ENCODE results near the gene MIEN1.

DNA sequence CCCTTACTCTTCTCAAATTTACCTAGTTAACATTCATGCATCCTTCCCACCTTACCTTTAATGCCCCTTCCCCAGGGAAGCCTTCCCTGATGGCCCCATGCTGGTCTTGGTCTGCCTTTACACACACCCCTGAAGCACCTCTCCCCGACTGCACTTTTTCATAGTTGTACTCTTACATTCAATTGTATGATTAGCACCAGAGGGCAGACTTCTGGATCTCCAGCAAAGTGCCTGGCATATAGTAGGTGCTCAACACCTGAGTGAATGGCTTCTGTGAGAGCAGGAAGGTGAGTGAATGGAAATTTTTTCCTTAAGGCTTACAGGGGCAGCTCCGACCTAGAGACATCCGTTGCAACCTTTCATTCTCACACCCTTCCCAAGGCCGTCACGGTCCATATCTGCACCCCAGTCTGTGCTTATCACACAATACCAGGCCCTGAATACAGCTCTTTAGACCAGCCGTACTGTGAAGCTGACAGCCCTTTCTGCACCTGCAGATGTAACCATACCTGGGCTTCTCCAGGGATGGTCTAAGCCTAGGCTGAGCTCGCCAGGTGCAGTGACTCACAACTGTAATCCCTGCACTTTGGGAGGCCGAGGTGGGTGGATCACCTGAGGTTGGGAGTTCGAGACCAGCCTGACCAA is 46.9 kb downstream of the MIEN1 start:
- TF ChIP-seq POLR2A (IDR thresholded peaks at IDR 0.05): no peak
- TF ChIP-seq, protein P1, sequence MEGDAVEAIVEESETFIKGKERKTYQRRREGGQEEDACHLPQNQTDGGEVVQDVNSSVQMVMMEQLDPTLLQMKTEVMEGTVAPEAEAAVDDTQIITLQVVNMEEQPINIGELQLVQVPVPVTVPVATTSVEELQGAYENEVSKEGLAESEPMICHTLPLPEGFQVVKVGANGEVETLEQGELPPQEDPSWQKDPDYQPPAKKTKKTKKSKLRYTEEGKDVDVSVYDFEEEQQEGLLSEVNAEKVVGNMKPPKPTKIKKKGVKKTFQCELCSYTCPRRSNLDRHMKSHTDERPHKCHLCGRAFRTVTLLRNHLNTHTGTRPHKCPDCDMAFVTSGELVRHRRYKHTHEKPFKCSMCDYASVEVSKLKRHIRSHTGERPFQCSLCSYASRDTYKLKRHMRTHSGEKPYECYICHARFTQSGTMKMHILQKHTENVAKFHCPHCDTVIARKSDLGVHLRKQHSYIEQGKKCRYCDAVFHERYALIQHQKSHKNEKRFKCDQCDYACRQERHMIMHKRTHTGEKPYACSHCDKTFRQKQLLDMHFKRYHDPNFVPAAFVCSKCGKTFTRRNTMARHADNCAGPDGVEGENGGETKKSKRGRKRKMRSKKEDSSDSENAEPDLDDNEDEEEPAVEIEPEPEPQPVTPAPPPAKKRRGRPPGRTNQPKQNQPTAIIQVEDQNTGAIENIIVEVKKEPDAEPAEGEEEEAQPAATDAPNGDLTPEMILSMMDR (IDR thresholded peaks at IDR 0.05): no peak

Data from prostate gland (tissue), 2 donors.